Activated CD4-positive, alpha-beta T cell treated with anti-CD3 and anti-CD28 coated beads, Interleukin-2, Interleukin-6, amounts not matched to agents 100 ng/mL and 50 ng/mL, durations not matched to agents 16 hours and 8 hours (primary cell): ENCODE measurements around the gene MAGI1.
A peak's percentile ranks its signal among the peaks of the same experiment; 100 is the strongest.

Experiments
- DNase-seq: peaks from one replicate; pipeline ENCODE4 v3.0.0-alpha.2; 2020

MAGI1 gene

GRCh38 chr3:65971293-65972252 is 67.1 kb downstream of the MAGI1 start:
- DNase-seq: no peak

GRCh38 chr3:65968996-65969395 is 69.7 kb downstream of the MAGI1 start:
- no peak for DNase-seq

GRCh38 chr3:65967451-65967850 is 71.3 kb downstream of the MAGI1 start:
- no peak for DNase-seq

- no peak for DNase-seq
Observed at GRCh38 chr3:65964838-65965237, 73.9 kb downstream of the MAGI1 start.

GRCh38 chr3:65963787-65964677 is 74.7 kb downstream of the MAGI1 start:
- peak; percentile 71 for DNase-seq

- DNase-seq: no peak
Observed at GRCh38 chr3:65961733-65962132, 77.0 kb downstream of the MAGI1 start.

- DNase-seq: no peak
Observed at GRCh38 chr3:65961128-65961527, 77.6 kb downstream of the MAGI1 start.

GRCh38 chr3:65960087-65960486 is 78.6 kb downstream of the MAGI1 start:
- DNase-seq: no peak

- DNase-seq: no peak
Observed at GRCh38 chr3:65958216-65958615, 80.5 kb downstream of the MAGI1 start.

- DNase-seq: no peak
Observed at GRCh38 chr3:65955792-65956477, 82.8 kb downstream of the MAGI1 start.

GRCh38 chr3:65953881-65954733 is 84.6 kb downstream of the MAGI1 start:
- DNase-seq: no peak

GRCh38 chr3:65953301-65953812 is 85.4 kb downstream of the MAGI1 start:
- no peak for DNase-seq

GRCh38 chr3:65952842-65953241 is 85.9 kb downstream of the MAGI1 start:
- DNase-seq: no peak

- no peak for DNase-seq
Observed at GRCh38 chr3:65951836-65952505, 86.7 kb downstream of the MAGI1 start.

- DNase-seq: no peak
Observed at GRCh38 chr3:65950340-65951326, 88.1 kb downstream of the MAGI1 start.

GRCh38 chr3:65948841-65949573 is 89.7 kb downstream of the MAGI1 start:
- DNase-seq: no peak

- DNase-seq: no peak
Observed at GRCh38 chr3:65946438-65946837, 92.3 kb downstream of the MAGI1 start.

GRCh38 chr3:65945953-65946352 is 92.8 kb downstream of the MAGI1 start:
- no peak for DNase-seq

- no peak for DNase-seq
Observed at GRCh38 chr3:65945480-65945879, 93.2 kb downstream of the MAGI1 start.
